ENCODE results near the gene IL2RA. TPM values are rescaled to one million over a fixed set of nuclear protein-coding genes. Genes with fewer than 3 reads are reported as not detected.

Gene IL2RA
- total and polyA plus RNA-seq, 10 donors, result 3.5 to 78.7 (median 15.4) TPM

DNA sequence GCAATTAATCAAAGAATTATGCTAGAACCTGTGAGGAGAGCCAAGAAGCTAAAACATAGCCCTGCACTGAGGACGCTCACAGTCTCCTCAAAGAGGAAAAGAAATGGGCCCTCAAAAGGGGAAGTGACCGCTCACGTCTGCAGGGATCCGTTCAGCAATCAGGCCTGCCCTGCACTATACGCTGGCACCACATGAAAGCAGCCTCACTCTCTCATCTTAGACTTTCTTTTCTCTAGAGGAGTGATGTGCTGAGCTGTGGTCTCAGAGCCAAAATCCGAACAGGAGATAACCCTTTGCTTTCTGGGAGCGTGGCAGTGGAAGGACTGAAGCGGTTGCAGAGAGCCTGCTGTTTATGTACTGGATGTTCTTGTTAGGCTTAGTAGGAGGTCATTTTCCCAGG is 6.3 kb upstream of the IL2RA start:
- peak overlapping the region in 1 of 8 donors; percentile 0 for H3K4me3 ChIP-seq
- peak; percentile 86 for DNase-seq
- H3K27ac ChIP-seq, result peak overlapping the region in 7 of 8 donors; percentile 40 to 82 (median 75)
- H3K9me3 ChIP-seq, result no peaks in the 10 kb centered on the region
- TF ChIP-seq, protein P1, sequence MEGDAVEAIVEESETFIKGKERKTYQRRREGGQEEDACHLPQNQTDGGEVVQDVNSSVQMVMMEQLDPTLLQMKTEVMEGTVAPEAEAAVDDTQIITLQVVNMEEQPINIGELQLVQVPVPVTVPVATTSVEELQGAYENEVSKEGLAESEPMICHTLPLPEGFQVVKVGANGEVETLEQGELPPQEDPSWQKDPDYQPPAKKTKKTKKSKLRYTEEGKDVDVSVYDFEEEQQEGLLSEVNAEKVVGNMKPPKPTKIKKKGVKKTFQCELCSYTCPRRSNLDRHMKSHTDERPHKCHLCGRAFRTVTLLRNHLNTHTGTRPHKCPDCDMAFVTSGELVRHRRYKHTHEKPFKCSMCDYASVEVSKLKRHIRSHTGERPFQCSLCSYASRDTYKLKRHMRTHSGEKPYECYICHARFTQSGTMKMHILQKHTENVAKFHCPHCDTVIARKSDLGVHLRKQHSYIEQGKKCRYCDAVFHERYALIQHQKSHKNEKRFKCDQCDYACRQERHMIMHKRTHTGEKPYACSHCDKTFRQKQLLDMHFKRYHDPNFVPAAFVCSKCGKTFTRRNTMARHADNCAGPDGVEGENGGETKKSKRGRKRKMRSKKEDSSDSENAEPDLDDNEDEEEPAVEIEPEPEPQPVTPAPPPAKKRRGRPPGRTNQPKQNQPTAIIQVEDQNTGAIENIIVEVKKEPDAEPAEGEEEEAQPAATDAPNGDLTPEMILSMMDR (IDR thresholded peaks at IDR 0.05 in 8 of 11, conservative IDR thresholded peaks at IDR 0.05 in 3 of 11), result no peak
- peak in 2 of 3 donors; percentile 31 to 63 for TF ChIP-seq POLR2AphosphoS5 (IDR thresholded peaks at IDR 0.05)
- intact Hi-C loops (cut with DNase I; ENCODE audit: low total_unique reads), result no loop called here
- WGBS, 5 donors, result 38 to 62% (median 39%) methylated on average over 8 of the region's 8 CpGs
- H3K36me3 ChIP-seq, result no peaks in the 10 kb centered on the region
- H3K27me3 ChIP-seq (replicated peaks in 1 of 7), result no peaks in the 10 kb centered on the region
- H3K4me1 ChIP-seq, result peaks cover 24 to 87% (median 78%) of the 10 kb centered on the region in 6 donors

DNA sequence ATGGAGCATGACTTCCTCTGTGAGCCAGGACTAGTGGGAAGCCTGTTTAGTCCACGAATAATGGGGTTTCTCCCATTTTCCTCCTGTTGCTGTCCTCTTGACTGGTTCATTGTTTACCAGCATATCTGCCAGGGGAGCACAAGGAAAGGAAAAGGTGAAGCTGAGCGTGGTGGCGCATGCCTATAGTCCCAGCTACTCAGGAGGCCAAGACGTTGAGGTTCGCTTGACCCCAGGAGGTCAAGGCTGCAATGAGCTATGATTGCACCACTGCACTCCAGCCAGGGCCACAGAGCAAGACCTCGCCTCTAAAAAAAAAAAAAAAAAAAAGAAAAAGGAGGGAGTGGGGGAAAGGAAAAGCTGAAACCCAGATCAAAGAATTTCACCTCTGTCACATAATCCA is 5.8 kb upstream of the IL2RA start:
- H3K36me3 ChIP-seq, result no peaks in the 10 kb centered on the region
- peaks cover 24 to 87% (median 76%) of the 10 kb centered on the region in 6 donors for H3K4me1 ChIP-seq
- 58 to 70% (median 64%) methylated on average over 6 of the region's 6 CpGs for WGBS, 5 donors
- no peaks in the 10 kb centered on the region for H3K27me3 ChIP-seq (replicated peaks in 1 of 7)
- H3K27ac ChIP-seq, result peak overlapping the region in 6 of 8 donors; percentile 40 to 82 (median 78)
- no peak for DNase-seq
- no peaks in the 10 kb centered on the region for H3K9me3 ChIP-seq
- no peak overlapping the region for H3K4me3 ChIP-seq
- TF ChIP-seq, protein P1 (IDR thresholded peaks at IDR 0.05 in 8 of 11, conservative IDR thresholded peaks at IDR 0.05 in 3 of 11), result no peak
- TF ChIP-seq POLR2A (IDR thresholded peaks at IDR 0.05) (no peak), POLR2AphosphoS5 (IDR thresholded peaks at IDR 0.05) (no peak)
- intact Hi-C loops (cut with DNase I; ENCODE audit: low total_unique reads), result no loop called here

DNA sequence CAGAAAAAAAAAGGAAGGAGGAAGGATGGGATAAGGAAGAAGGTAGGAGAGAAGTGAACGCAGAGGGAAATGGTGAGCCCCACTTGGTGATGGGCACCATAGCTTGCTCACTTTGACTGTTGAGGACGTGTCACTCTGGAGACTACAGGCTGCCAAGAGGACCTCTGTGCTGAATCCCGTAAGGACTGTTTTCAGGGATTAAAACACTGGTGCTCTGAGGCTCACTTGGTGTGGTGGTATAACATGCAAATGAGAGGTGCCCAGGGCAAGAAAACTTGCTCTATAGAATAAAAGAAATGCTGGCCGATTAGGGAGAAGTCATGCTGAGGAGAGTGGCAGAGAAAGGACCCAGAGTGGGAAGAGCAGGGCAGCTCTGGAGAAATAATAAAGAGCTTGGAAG is 5.3 kb upstream of the IL2RA start:
- Histone ChIP-seq H3K27me3 (replicated peaks in 1 of 7) (no peaks in the 10 kb centered on the region), H3K9me3 (no peaks in the 10 kb centered on the region), H3K4me1 (peaks cover 29 to 87% (median 74%) of the 10 kb centered on the region in 6 donors), H3K4me3 (no peak overlapping the region), H3K27ac (peak overlapping the region in 3 of 8 donors; percentile 80 to 82 (median 81)), H3K36me3 (no peaks in the 10 kb centered on the region)
- WGBS, 5 donors, result 74 to 85% (median 81%) methylated on average over 4 of the region's 4 CpGs
- intact Hi-C loops (cut with DNase I; ENCODE audit: low total_unique reads), result no loop called here
- no peak for DNase-seq
- TF ChIP-seq POLR2AphosphoS5 (IDR thresholded peaks at IDR 0.05) (no peak), POLR2A (IDR thresholded peaks at IDR 0.05) (no peak)
- TF ChIP-seq, protein P1 (IDR thresholded peaks at IDR 0.05 in 8 of 11, conservative IDR thresholded peaks at IDR 0.05 in 3 of 11), result no peak

DNA sequence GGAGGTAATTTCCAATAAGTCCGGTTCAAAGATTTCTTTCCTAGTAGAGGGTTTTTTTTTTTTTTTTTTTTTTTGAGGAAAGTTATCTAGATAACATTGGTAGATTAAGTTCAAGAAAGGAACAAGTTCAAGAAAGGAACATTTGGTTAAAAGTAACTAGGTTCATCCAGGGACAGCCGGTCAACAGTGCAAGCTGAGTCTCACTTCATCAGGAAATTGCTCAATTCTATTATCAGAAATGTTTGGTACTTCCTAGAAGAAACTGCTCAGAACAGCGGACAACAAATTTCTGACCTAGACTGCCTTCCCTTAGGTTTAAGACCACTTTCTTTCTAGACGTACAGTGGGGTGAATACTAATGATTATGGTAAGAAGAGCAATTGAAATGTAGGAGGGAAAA is 3.7 kb upstream of the IL2RA start:
- Histone ChIP-seq H3K4me1 (peaks cover 18 to 87% (median 73%) of the 10 kb centered on the region in 6 donors), H3K27ac (peak overlapping the region in 7 of 8 donors; percentile 26 to 80 (median 64)), H3K4me3 (no peak overlapping the region), H3K27me3 (replicated peaks in 1 of 7) (no peaks in the 10 kb centered on the region), H3K36me3 (no peaks in the 10 kb centered on the region), H3K9me3 (no peaks in the 10 kb centered on the region)
- 14 to 35% (median 24%) methylated on average over 4 of the region's 4 CpGs for WGBS, 5 donors
- TF ChIP-seq, protein P1 (IDR thresholded peaks at IDR 0.05 in 8 of 11, conservative IDR thresholded peaks at IDR 0.05 in 3 of 11), result no peak
- TF ChIP-seq POLR2AphosphoS5 (IDR thresholded peaks at IDR 0.05) (peak in 1 of 3 donors; percentile 30), POLR2A (IDR thresholded peaks at IDR 0.05) (no peak)
- no peak for DNase-seq
- intact Hi-C loops (cut with DNase I; ENCODE audit: low total_unique reads), result no loop called here

Data from spleen (tissue), 11 donors.